Measurements from ENCODE around the gene LCP2.

Gene LCP2

GRCh38 chr5:170219615-170220014 lies 78.0 kb downstream of the LCP2 start:
- FAIRE-seq (no peak), DNase-seq (ENCODE audit: low spot score) (peak; percentile 37)

GRCh38 chr5:170218726-170219125 lies 78.9 kb downstream of the LCP2 start:
- DNase-seq (ENCODE audit: low spot score) = no peak
- no peak for FAIRE-seq

- FAIRE-seq (no peak), DNase-seq (ENCODE audit: low spot score) (no peak)
Observed at GRCh38 chr5:170217831-170218230, 79.7 kb downstream of the LCP2 start.

- DNase-seq (ENCODE audit: low spot score) (peak; percentile 61), FAIRE-seq (no peak)
Observed at GRCh38 chr5:170216257-170216864, 81.2 kb downstream of the LCP2 start.

- FAIRE-seq = no peak
- no peak for DNase-seq (ENCODE audit: low spot score)
Observed at GRCh38 chr5:170211575-170212334, 85.8 kb downstream of the LCP2 start.

- FAIRE-seq = no peak
Observed at GRCh38 chr5:170206958-170207357, 90.6 kb downstream of the LCP2 start.

GRCh38 chr5:170206216-170206615 lies 91.4 kb downstream of the LCP2 start:
- FAIRE-seq = no peak

More at GRCh38 chr5:170206958-170207357, 90.6 kb downstream of the LCP2 start:
- no peak for DNase-seq (ENCODE audit: low spot score)

GRCh38 chr5:170204202-170204601 lies 93.4 kb downstream of the LCP2 start:
- DNase-seq (ENCODE audit: low spot score) (no peak), FAIRE-seq (no peak)

More at GRCh38 chr5:170206216-170206615, 91.4 kb downstream of the LCP2 start:
- DNase-seq (ENCODE audit: low spot score) = no peak

GRCh38 chr5:170202117-170202516 lies 95.5 kb downstream of the LCP2 start:
- DNase-seq (ENCODE audit: low spot score) (no peak), FAIRE-seq (no peak)

- FAIRE-seq (no peak), DNase-seq (ENCODE audit: low spot score) (no peak)
Observed at GRCh38 chr5:170201311-170201710, 96.3 kb downstream of the LCP2 start.

- FAIRE-seq = no peak
- no peak for DNase-seq (ENCODE audit: low spot score)
Observed at GRCh38 chr5:170200876-170201275, 96.7 kb downstream of the LCP2 start.

Measured in urothelium cell line (cell line).